Upper lobe of left lung (tissue), 6 donors: Measurements from ENCODE around the gene ELP1. TPM values are rescaled to one million over a fixed set of nuclear protein-coding genes. Genes with fewer than 3 reads are reported as not detected.

Experiments used
- ATAC-seq, 2 donors: fragments of 200-7000 bp; cut with Tn5 transposase; one replicate each; pipeline ENCODE4 v1.9.1; 2022; ENCODE audit warnings: mild to moderate bottlenecking in 2 of 2, moderate library complexity in 2 of 2; ENCODE audit not compliant: low FRiP score in 2 of 2
- DNase-seq, 2 donors: peaks; one replicate each; pipeline ENCODE4 v3.0.0-alpha.2; 2019 to 2020
- H3K27ac ChIP-seq, 4 donors: fragments of 200-600 bp; sonication (generic); one replicate each; pipeline ENCODE4 v1.5.1; 2016 to 2019
- H3K27me3 ChIP-seq, 4 donors: fragments of 200-600 bp; sonication (generic); one replicate each; pipeline ENCODE4 v1.5.1; 2017 to 2019
- H3K36me3 ChIP-seq, 4 donors: fragments of 200-600 bp; sonication (generic); one replicate each; pipeline ENCODE4 v1.5.1; 2016 to 2019
- H3K4me1 ChIP-seq, 4 donors: fragments of 200-600 bp; sonication (generic); one replicate each; pipeline ENCODE4 v1.5.1; 2018 to 2019
- H3K4me3 ChIP-seq, 4 donors: fragments of 200-600 bp; sonication (generic); one replicate each; pipeline ENCODE4 v1.5.1; 2017 to 2019; ENCODE audit warnings: mild to moderate bottlenecking in 2 of 4, moderate library complexity in 1 of 4
- H3K9me3 ChIP-seq, 4 donors: fragments of 200-600 bp; sonication (generic); one replicate each; pipeline ENCODE4 v1.5.1; 2018 to 2019
- EP300 ChIP-seq, 4 donors: sonication (generic); formaldehyde crosslinking; IDR thresholded peaks; one replicate each; pipeline ENCODE4 v1.5.1; 2017; ENCODE audit warnings: antibody characterized with exemption in 4 of 4, control low read depth in 2 of 4
- POLR2A ChIP-seq, 4 donors: fragments of 450-650 bp; IDR thresholded peaks; one replicate each; pipeline ENCODE4 v1.5.1; 2016 to 2017; ENCODE audit warnings: antibody characterized with exemption in 4 of 4, mild to moderate bottlenecking in 2 of 4
- POLR2AphosphoS5 ChIP-seq, 2 donors: sonication (generic); formaldehyde crosslinking; IDR thresholded peaks; one replicate each; pipeline ENCODE4 v1.5.1; 2017; ENCODE audit warnings: antibody characterized with exemption in 2 of 2
- WGBS, 2 donors: methylation state at CpG; one replicate each; pipeline ENCODE4 v1.1.5; 2017 to 2018; 5-methylcytosine and 5-hydroxymethylcytosine counted together
- total RNA-seq, 6 donors: library from RNA; depleted of rRNA in 4 of 6; stranded (reverse); fragments of >200 nt in 4 of 6; gene quantifications; one replicate each; pipeline versions ENCODE4 v1.1.0 to v1.2.1, GENCODE V29; 2016 to 2021
- TF ChIP-seq, protein P1 (sequence below), 6 experiments: fragments of 450-650 bp in 4 of 6; fragments of 200-600 bp in 2 of 6; sonication (generic) in 2 of 6; IDR thresholded peaks; one replicate each; pipeline ENCODE4 v1.5.1; 2016 to 2019; ENCODE audit warnings: antibody characterized with exemption in 6 of 6
- donor health status: DM: no; HTN: no; CAD: no; lungs with moderate emphysema.
- donor health status: DM: no; HTN: yes; CAD: no; lungs with severe emphysema.

Gene ELP1
- total RNA-seq, 6 donors from 2014 or later: 11.3 to 55.4 (median 18.5) TPM

DNA sequence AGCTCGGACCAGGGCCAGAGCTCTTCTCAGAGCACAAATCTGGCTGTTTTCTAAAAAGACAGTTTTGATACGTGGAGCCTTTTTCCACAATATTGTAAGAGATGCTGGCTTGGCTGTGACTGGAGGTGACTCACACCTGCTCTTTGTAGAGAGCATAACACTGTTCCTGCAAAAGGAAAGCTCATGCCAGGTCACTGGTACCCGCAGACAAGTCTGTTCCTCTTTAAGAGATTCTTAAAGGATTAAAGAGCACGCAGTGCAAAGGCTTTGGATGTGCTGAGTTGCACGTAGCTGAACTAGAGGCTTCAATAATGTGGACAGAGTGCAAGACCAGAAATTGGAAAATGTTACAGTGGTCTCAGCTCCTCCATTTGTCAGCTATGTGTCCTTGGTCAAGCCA, 97.1 kb downstream of the ELP1 start:
- Histone ChIP-seq H3K4me3 (no peak overlapping the region), H3K27ac (no peak overlapping the region), H3K4me1 (no peaks in the 10 kb centered on the region), H3K27me3 (no peaks in the 10 kb centered on the region), H3K36me3 (no peaks in the 10 kb centered on the region), H3K9me3 (no peaks in the 10 kb centered on the region)
- ATAC-seq: peak in 1 of 2 donors; percentile 44
- 84 to 87% methylated on average over 5 of the region's 5 CpGs for WGBS, 2 donors
- TF ChIP-seq POLR2AphosphoS5 (IDR thresholded peaks at IDR 0.05) (no peak), EP300 (IDR thresholded peaks at IDR 0.05) (no peak), POLR2A (IDR thresholded peaks at IDR 0.05) (no peak)
- TF ChIP-seq, protein P1, sequence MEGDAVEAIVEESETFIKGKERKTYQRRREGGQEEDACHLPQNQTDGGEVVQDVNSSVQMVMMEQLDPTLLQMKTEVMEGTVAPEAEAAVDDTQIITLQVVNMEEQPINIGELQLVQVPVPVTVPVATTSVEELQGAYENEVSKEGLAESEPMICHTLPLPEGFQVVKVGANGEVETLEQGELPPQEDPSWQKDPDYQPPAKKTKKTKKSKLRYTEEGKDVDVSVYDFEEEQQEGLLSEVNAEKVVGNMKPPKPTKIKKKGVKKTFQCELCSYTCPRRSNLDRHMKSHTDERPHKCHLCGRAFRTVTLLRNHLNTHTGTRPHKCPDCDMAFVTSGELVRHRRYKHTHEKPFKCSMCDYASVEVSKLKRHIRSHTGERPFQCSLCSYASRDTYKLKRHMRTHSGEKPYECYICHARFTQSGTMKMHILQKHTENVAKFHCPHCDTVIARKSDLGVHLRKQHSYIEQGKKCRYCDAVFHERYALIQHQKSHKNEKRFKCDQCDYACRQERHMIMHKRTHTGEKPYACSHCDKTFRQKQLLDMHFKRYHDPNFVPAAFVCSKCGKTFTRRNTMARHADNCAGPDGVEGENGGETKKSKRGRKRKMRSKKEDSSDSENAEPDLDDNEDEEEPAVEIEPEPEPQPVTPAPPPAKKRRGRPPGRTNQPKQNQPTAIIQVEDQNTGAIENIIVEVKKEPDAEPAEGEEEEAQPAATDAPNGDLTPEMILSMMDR (IDR thresholded peaks at IDR 0.05): no peak
- no peak for DNase-seq

DNA sequence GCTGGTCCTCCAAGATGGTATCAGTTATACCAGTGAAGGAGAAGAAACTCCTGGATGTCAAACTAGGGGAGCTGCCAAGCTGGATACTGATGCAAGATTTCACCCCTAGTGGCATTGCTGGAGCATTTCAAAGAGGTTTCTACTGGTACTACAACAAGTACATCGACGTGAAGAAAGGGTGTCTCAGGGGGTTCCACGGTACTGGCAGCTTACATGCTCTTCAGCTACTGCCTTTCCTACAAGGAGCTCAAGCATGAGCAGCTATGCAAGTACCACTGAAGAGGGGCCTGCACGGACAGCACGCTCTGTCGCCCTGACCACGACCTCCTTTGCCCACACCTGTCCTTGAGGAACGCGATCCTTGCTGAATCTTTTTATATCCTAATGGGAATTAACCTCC, 97.6 kb downstream of the ELP1 start:
- Histone ChIP-seq H3K9me3 (no peaks in the 10 kb centered on the region), H3K27ac (no peak overlapping the region), H3K36me3 (no peaks in the 10 kb centered on the region), H3K4me1 (no peaks in the 10 kb centered on the region), H3K27me3 (no peaks in the 10 kb centered on the region), H3K4me3 (no peak overlapping the region)
- DNase-seq: peak in 1 of 2 donors; percentile 21
- TF ChIP-seq POLR2AphosphoS5 (IDR thresholded peaks at IDR 0.05): no peak
- no peak for TF ChIP-seq EP300 (IDR thresholded peaks at IDR 0.05)
- TF ChIP-seq, protein P1 (IDR thresholded peaks at IDR 0.05): no peak
- no peak for TF ChIP-seq POLR2A (IDR thresholded peaks at IDR 0.05)
- ATAC-seq: no peak
- 86 to 92% methylated on average over 9 of the region's 9 CpGs for WGBS, 2 donors

DNA sequence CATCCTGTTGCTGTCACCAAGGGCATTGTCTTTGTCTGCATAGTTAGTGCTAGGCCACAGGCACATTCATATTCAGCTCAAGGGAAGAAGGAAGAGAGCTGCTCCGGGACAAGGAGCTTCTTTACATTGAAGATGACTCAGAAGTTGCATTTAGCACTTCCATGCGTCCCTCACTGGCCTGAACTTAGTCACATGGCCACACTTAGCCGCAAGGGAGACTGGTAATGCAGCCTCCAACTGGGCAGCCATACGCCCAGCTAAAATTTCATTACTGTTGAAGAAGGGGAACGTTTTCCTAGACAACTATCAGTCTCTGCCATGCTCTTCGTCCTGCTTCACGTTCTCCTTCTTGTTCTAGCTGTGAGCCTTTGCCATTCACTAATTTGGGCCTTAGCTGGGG, 98.1 kb downstream of the ELP1 start:
- H3K27ac ChIP-seq: no peak overlapping the region
- no peaks in the 10 kb centered on the region for H3K27me3 ChIP-seq
- H3K4me3 ChIP-seq: no peak overlapping the region
- DNase-seq (no peak), ATAC-seq (no peak)
- 77 to 87% methylated on average over 7 of the region's 7 CpGs for WGBS, 2 donors
- TF ChIP-seq POLR2AphosphoS5 (IDR thresholded peaks at IDR 0.05) (no peak), POLR2A (IDR thresholded peaks at IDR 0.05) (no peak), EP300 (IDR thresholded peaks at IDR 0.05) (no peak)
- TF ChIP-seq, protein P1 (IDR thresholded peaks at IDR 0.05): no peak
- H3K4me1 ChIP-seq: no peaks in the 10 kb centered on the region
- H3K36me3 ChIP-seq: no peaks in the 10 kb centered on the region
- no peaks in the 10 kb centered on the region for H3K9me3 ChIP-seq

DNA sequence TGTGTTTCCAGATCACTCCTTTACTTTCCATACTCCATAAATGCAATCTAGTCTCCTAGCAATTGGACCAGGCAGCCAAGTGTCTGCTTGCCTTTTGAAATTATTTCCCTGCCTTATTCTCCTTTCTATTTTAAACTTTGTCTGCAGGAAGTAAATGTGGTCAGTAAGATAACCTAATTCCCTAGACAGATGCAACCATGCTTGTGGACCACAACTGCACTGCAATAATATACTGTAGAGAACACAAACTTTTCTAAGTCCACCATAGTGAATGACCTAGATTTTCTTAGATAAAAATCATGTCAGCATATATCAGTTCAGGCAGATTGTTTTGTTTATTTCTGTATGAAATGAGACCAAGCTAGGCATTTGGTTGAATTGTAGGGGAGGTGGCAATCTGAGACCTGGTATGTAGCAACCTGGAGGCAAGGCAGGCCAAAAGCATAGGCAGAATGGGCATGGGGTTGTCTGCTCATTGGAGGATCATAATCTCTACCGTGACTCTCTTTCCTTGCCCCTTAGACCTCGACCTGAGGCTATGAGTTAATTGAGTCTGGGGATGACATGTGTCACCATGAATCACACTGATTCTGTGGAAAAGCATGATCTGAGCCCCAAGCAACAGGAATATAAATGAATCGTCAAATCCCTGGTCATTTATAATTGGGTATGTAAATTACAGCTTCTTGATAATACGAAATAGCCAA, 98.8 kb downstream of the ELP1 start:
- ATAC-seq: no peak

More for the DNA sequence above, 98.8 kb downstream of the ELP1 start:
- no peak overlapping the region for H3K4me3 ChIP-seq
- DNase-seq: no peak
- no peaks in the 10 kb centered on the region for H3K36me3 ChIP-seq
- H3K4me1 ChIP-seq: no peaks in the 10 kb centered on the region
- H3K9me3 ChIP-seq: no peaks in the 10 kb centered on the region
- H3K27ac ChIP-seq: no peak overlapping the region
- TF ChIP-seq, protein P1 (IDR thresholded peaks at IDR 0.05): no peak
- TF ChIP-seq POLR2A (IDR thresholded peaks at IDR 0.05) (no peak), EP300 (IDR thresholded peaks at IDR 0.05) (no peak), POLR2AphosphoS5 (IDR thresholded peaks at IDR 0.05) (no peak)
- 39 to 79% methylated on average over 4 of the region's 4 CpGs for whole genome bisulfite sequencing, 2 donors
- no peaks in the 10 kb centered on the region for H3K27me3 ChIP-seq
